Ascending aorta (tissue), 2 donors: ENCODE data around the gene RGS3. TPM values are rescaled to one million over a fixed set of nuclear protein-coding genes. Genes with fewer than 3 reads are reported as not detected.

ENCODE experiments used
- DNase-seq, 2 donors: peaks; one replicate each; pipeline ENCODE4 v3.0.0-alpha.2; 2019; ENCODE audit warnings: low spot score in 2 of 2
- H3K27ac ChIP-seq, 2 donors: fragments of 200-600 bp; sonication (generic); one replicate each; pipeline ENCODE4 v1.5.1; 2016 to 2017; ENCODE audit warnings: mild to moderate bottlenecking in 1 of 2
- H3K27me3 ChIP-seq: fragments of 200-600 bp; sonication (generic); one replicate; pipeline ENCODE4 v1.5.1; 2017
- H3K36me3 ChIP-seq, 2 donors: fragments of 200-600 bp; sonication (generic); one replicate each; pipeline ENCODE4 v1.5.1; 2016
- H3K4me1 ChIP-seq, 2 donors: fragments of 200-600 bp; sonication (generic); one replicate each; pipeline ENCODE4 v1.5.1; 2016 to 2017; ENCODE audit warnings: mild to moderate bottlenecking in 1 of 2
- H3K4me3 ChIP-seq, 2 donors: fragments of 200-600 bp; sonication (generic); one replicate each; pipeline ENCODE4 v1.5.1; 2016 to 2017; ENCODE audit warnings: mild to moderate bottlenecking in 1 of 2
- H3K9me3 ChIP-seq, 2 donors: fragments of 200-600 bp; sonication (generic); one replicate each; pipeline ENCODE4 v1.5.1; 2016
- intact Hi-C: fragments of 100-400 bp; cut with DNase I; formaldehyde crosslinking; loops from one replicate; pipeline ENCODE4 v1.15.1; 2023
- total RNA-seq: library from RNA; depleted of rRNA; stranded (reverse); fragments of >200 nt; gene quantifications from one replicate; pipeline ENCODE4 v1.1.0, GENCODE V29; 2016
- TF ChIP-seq, protein P1 (sequence below), 3 experiments: fragments of 200-600 bp in 2 of 3; fragments of 450-650 bp in 1 of 3; sonication (generic) in 2 of 3; IDR thresholded peaks; one replicate each; pipeline ENCODE4 v1.5.1; 2016 to 2019; ENCODE audit warnings: antibody characterized with exemption in 3 of 3, mild to moderate bottlenecking in 1 of 3, moderate library complexity in 1 of 3

RGS3 gene
- total RNA-seq, 1 donor from 2014 or later = 125 TPM

DNA sequence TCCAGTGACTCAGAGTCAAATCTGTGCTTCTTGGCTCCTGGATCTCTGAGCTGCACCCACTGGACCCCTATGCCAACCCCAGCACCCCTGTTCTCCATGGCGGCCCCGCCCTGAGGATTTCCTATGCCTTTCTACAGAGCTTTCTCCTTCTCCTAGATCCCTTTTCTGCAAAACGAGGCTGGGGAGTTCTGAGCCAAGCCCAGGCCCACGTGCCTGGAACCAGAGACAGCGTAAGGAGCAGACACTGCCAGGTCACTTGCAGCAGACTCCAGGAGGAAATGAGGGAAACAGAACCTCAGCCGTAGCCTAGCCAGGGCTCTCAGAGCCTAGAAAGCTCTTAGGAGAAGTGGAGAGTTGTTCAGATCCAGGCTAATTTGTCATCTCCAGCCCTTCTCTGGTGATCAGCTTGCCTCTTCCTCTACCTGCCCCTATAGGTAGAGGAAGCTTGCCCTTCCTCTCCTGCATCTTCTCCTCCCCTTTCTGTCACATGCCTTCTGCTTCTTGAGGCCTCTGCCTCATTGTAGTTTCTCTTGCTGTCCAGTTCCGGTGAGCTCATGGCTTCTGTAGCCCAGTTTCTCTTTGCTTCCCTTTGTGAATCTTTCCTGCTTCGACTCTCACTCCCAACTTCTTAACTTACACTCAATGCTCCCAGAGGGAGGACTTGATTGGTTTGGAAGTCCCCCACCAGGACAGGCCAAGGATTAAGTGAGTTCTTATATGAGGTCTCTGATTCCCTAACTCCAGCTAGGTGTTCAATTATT is 163.4 kb downstream of the RGS3 start:
- peak overlapping the region; percentile 71 to 74 for H3K27ac ChIP-seq
- H3K27me3 ChIP-seq = no peaks in the 10 kb centered on the region
- H3K36me3 ChIP-seq = no peaks in the 10 kb centered on the region
- H3K4me3 ChIP-seq = no peak overlapping the region
- H3K4me1 ChIP-seq = peaks cover 12 to 32% of the 10 kb centered on the region in 2 donors
- TF ChIP-seq, protein P1, sequence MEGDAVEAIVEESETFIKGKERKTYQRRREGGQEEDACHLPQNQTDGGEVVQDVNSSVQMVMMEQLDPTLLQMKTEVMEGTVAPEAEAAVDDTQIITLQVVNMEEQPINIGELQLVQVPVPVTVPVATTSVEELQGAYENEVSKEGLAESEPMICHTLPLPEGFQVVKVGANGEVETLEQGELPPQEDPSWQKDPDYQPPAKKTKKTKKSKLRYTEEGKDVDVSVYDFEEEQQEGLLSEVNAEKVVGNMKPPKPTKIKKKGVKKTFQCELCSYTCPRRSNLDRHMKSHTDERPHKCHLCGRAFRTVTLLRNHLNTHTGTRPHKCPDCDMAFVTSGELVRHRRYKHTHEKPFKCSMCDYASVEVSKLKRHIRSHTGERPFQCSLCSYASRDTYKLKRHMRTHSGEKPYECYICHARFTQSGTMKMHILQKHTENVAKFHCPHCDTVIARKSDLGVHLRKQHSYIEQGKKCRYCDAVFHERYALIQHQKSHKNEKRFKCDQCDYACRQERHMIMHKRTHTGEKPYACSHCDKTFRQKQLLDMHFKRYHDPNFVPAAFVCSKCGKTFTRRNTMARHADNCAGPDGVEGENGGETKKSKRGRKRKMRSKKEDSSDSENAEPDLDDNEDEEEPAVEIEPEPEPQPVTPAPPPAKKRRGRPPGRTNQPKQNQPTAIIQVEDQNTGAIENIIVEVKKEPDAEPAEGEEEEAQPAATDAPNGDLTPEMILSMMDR (IDR thresholded peaks at IDR 0.05) = no peak
- DNase-seq = peak in 1 of 2 donors; percentile 78
- intact Hi-C loops = no loop called here
- no peaks in the 10 kb centered on the region for H3K9me3 ChIP-seq

DNA sequence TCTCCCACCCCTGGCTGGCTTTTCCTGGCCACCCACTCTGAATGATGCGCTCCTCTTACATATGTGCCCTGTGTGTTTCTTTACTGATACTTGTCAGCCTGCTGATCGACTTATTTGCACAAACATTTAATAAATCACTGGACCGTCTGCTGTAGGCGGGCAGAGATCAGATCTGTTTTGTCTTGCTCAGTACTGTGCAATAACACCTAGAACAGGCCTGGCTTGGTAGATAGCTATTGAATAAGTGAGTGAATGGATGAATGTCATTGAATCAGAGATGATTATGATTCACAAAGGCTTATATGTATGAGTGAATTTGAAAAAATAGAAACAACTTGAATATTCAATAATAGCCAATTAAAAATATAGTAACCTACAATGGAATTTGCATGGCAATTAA is 165.1 kb downstream of the RGS3 start:
- Histone ChIP-seq H3K4me3 (no peak overlapping the region), H3K9me3 (no peaks in the 10 kb centered on the region), H3K27me3 (no peaks in the 10 kb centered on the region), H3K27ac (no peak overlapping the region), H3K4me1 (peaks cover 9 to 18% of the 10 kb centered on the region in 2 donors), H3K36me3 (no peaks in the 10 kb centered on the region)
- TF ChIP-seq, protein P1 (IDR thresholded peaks at IDR 0.05) = no peak
- intact Hi-C loops = no loop called here
- DNase-seq = no peak

DNA sequence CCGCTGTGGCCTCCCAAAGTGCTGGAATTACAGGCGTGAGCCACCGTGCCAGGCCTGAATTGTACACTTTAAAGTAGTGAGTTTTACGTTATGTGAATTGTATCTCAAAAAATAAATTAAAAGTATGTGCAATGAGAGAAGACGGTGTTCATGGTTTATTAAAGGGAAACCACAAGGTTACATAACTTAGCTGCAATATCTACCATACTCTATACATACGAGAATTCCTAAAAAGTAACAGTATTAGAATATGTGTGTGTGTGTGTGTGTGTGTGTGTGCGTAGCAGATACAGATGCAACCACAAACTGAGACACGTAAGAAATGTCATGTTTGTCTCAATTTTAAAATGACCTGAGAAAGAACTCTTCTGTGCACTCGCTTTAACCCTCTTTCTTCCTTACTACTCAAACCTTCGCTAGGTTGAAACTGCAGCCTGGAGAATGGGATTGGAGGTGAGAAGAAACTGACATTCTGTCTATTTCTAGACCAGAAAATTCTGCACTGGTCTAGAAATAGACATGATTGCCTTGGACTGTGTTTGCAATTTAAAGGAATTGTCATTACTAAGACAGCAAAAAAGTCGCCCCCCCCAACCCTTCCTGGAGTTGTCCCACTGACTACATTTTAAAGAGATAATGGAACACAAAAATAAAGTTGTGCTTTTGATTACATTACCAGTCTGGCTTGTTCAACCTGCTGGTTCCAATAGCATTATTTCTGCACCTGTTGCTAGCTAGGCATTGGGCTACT is 167.0 kb downstream of the RGS3 start:
- intact Hi-C loops = no loop called here
- no peak overlapping the region for H3K4me3 ChIP-seq
- H3K27ac ChIP-seq = no peak overlapping the region
- H3K9me3 ChIP-seq = no peaks in the 10 kb centered on the region
- H3K36me3 ChIP-seq = no peaks in the 10 kb centered on the region
- peaks cover 0 to 14% of the 10 kb centered on the region in 2 donors for H3K4me1 ChIP-seq
- TF ChIP-seq, protein P1 (IDR thresholded peaks at IDR 0.05) = no peak
- no peaks in the 10 kb centered on the region for H3K27me3 ChIP-seq
- peak in 1 of 2 donors; percentile 41 for DNase-seq

GRCh38 chr9:113631137-113631765 is 167.7 kb downstream of the RGS3 start:
- H3K36me3 ChIP-seq = no peaks in the 10 kb centered on the region
- TF ChIP-seq, protein P1 (IDR thresholded peaks at IDR 0.05) = no peak
- peaks cover 0 to 13% of the 10 kb centered on the region in 2 donors for H3K4me1 ChIP-seq
- H3K27me3 ChIP-seq = no peaks in the 10 kb centered on the region
- no peaks in the 10 kb centered on the region for H3K9me3 ChIP-seq
- H3K27ac ChIP-seq = no peak overlapping the region
- DNase-seq = peak in 1 of 2 donors; percentile 57
- no peak overlapping the region for H3K4me3 ChIP-seq
- intact Hi-C loops = no loop called here

DNA sequence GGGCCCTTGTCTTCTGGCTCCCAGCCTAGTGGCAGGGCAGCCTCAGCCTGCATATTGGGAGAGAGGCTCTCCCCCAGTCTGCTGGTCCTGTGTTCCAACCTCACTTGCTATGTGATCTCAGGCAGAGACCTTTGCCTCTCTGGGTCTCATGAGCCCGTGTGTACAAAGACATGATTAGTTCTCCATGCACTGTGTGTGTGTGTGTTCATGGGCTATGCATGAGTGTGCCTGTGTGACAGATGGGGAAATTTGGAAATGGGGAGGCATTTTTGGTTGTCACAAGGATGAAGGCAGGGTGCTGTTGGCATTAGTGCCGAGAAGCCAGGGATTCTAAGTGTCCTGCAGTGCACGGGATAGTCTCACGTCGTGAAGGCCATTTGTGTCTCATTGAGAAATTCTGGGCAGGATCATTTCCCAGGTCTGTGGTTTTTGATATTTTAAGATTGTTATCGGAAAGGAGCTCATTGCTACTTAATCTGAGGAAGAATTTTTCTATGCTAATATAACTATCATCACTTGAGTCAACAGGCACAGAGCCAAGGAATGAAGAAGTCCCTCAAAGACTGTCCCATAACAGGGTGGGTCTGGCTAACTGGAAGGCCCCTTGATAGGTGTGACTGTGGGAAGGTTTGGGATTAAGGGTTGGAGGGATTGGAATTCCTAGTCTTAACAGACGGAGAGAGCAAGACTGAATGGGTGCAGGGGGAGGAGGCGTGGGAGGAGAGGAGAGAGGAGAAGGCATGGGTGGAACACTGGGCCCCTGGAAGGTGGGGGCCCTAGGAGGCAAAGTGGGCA is 168.5 kb downstream of the RGS3 start:
- Histone ChIP-seq H3K4me1 (peaks cover 0 to 7% of the 10 kb centered on the region in 2 donors), H3K27ac (no peak overlapping the region), H3K9me3 (no peaks in the 10 kb centered on the region), H3K27me3 (no peaks in the 10 kb centered on the region), H3K36me3 (no peaks in the 10 kb centered on the region), H3K4me3 (no peak overlapping the region)
- intact Hi-C loops = no loop called here
- peak in 1 of 2 donors; percentile 53 for DNase-seq
- TF ChIP-seq, protein P1 (IDR thresholded peaks at IDR 0.05) = no peak
